RKO (cell line): ENCODE results near the gene C1orf232.

ENCODE experiments used
- DNase-seq: peaks from one replicate; pipeline ENCODE4 v3.0.0-alpha.2; 2016; ENCODE audit warnings: low spot score

The C1orf232 gene

DNA sequence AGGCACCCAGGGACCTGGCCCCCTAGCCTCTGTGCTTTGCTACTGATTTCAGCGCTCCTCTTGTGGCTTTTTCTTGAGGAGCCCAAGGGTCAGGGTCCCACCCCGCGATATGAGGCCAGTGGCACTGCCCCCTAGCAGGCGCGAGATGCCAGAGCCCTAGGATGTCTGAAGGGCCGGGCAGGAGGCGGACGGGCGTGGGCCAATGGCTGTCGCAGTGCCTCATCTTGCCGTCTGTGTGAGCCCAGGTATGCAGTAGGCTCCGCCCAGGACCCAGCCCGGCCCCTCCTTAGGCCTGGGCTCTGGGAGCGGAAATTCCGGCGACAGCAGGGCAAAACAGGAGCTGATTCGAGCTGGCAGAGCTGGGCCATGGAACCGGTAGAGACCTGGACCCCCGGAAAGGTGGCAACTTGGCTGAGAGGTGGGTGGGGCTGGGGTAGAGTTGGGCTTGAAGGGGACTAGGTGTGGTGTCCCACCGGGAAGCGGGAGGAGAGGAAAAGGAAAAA is 8.5 kb upstream of the C1orf232 start, which contains the start of gene CNKSR1:
Gene CNKSR1 (plus strand): TSS at position 310 of the 503 bp plus-strand sequence. CDS start 57 bp downstream, at position 367.
- no peak for DNase-seq

- no peak for DNase-seq
These were observed 6.6 kb upstream of the C1orf232 start for GRCh38 chr1:26175346-26175745.

- no peak for DNase-seq
These were observed 2.6 kb upstream of the C1orf232 start, which contains the start of gene ZNF593OS for GRCh38 chr1:26171084-26172072. ZNF593OS (minus strand) TSS chr1:26171832; CDS start chr1:26171661, 171 bp downstream.

DNA sequence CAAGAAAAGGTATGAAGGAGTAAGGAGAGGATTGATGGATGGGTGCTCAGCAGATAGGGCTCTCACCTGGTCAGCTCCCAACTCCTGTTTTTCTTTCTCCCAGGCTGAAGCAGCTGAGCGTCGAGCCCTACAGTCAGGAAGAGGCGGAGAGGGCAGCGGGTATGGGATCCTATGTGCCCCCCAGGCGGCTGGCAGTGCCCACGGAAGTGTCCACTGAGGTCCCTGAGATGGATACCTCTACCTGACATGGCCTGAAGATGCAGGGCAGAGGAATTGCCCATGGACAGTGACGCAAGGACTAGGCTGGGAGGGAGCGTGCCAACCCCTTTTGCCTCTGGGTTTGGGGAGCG is 1.7 kb upstream of the C1orf232 start:
- no peak for DNase-seq

DNA sequence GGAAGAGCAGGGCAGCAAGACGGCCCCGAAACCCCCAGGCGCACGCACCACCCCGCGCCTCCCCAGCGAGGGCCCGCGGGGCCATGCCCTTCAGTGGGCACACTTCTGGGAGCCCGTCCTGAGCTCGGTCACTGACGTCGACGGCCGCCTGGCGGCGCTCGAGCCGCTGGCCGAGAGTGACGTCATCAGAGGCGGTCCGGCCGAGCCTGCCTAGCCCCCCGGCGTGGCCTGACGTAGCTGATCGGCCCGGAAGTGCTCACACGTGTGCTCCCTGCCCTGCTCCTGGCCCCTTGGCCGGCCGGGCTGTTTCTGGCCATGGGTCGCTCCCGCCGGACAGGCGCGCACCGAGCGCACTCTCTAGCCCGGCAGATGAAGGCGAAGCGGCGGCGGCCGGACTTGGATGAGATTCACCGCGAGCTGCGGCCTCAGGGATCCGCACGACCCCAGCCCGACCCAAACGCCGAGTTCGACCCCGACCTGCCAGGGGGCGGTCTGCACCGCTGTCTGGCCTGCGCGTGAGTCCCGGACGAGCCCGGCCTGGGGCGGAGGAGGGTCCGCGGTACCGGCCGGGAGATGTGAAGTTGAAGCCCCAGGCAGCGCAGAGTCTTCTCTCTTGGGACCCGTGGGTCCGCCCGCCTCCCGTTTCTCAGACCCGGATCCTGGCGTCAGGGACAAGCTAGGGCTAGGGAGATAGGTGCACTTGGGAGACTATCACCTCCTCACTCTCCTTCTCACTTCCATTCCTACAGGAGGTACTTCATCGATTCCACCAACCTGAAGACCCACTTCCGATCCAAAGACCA is 1.1 kb upstream of the C1orf232 start, which contains the start of gene ZNF593:
Gene ZNF593 (plus strand): TSS at position 240 of the 803 bp plus-strand sequence. CDS start 76 bp downstream, at position 316.
- peak; percentile 96 for DNase-seq

DNA sequence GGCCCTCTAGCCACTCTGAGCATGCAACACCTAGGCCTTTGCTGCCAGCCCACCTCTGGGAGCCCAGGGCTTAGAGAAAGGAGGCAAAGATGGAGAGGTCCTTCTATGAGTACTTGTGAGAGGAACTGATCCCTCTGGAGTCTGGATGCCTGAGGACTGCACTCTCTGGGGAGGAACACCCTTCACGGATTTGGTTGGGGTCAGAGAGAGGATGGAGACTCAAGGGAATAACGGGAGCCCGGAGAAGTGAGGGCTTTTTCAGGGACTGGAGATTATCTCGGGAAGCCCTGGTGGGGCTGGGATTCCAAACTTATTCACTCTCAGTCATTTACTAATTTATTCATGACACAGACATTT is 413 bp upstream of the C1orf232 start:
- DNase-seq: no peak

DNA sequence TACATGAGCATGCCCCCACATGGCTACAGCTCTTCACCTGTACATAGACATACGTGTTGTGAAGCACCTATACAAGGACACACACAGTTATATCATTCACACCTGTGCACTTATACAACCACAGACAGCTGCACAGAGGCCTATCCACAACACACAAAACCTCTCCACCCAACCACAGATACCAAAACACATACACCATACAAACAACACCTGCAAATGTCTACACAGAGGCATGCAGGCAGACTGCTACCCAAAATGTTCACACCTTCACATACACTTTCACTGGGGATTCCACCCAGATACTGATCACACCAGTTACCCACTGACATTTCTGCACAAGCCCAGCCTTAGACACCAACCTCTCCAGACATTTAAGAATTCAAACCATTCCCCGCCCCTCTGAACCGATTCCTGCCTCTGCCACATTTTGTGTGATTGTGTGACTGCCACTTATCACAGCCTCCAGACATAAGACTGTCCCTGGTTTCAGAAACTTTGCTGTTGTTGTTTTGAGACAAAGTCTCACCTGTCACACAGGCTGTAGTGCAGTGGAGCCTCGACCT is 2.0 kb downstream of the C1orf232 start:
- DNase-seq: no peak

GRCh38 chr1:26164861-26165842 is 3.6 kb downstream of the C1orf232 start:
- no peak for DNase-seq

- DNase-seq: peak; percentile 56
These were observed 4.5 kb downstream of the C1orf232 start for GRCh38 chr1:26164036-26164860.

- no peak for DNase-seq
These were observed 5.1 kb downstream of the C1orf232 start for GRCh38 chr1:26163684-26164035.

- DNase-seq: peak; percentile 53
These were observed 6.5 kb downstream of the C1orf232 start for GRCh38 chr1:26162220-26162709.

- DNase-seq: peak; percentile 60
These were observed 7.1 kb downstream of the C1orf232 start for GRCh38 chr1:26161415-26162219.

- DNase-seq: no peak
These were observed 8.0 kb downstream of the C1orf232 start for GRCh38 chr1:26160527-26161414.

DNA sequence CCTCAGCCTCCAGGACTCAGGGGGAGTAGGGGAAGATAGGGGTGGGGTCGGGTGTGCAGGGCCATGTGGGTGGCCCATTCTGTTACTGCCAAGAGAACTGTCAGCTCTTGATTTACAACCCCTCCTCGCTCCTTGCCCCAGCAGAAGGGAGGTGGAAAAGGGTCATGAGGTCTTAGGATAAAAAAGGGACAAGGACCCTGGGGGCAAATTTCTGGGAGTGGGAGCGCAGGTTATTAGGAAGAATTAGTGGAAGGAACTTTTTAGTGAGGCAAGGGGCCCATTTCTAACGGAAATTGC is 9.1 kb downstream of the C1orf232 start:
- DNase-seq: no peak

GRCh38 chr1:26158908-26159742 is 9.6 kb downstream of the C1orf232 start, which contains the start of gene FAM110D:
FAM110D (plus strand) TSS chr1:26159079; CDS start chr1:26161292, 2,213 bp downstream.
- no peak for DNase-seq

DNA sequence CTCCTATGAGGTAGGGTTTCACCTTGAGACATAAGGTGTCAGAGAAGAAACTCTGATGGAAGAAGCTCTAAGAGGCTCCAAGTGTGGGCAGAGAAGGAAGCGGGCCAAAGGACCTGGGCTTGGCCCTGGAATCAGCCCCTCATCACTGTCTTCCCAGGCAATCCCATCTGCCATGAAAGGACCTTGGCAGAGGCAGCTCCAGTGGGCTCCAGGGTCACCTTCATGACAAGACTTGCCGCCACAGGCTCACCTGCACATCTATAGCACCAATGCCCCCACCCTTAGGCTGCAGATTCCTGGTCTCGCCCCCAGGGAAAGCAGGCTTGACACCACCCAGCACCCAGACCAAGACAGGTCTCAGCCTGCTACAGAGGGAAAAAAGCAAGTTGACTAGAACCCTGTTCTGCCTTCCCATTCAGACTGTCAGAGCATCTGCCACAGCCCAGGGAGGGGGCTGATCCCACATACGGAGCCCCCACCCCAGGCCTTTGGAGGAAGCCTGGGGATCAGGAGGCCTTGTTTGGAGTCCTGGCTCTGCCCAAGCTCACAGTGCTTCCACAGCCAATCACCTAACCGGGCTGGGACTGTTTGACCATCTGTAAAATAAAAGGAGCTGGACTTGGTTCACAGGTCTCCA is 10.4 kb downstream of the C1orf232 start:
- no peak for DNase-seq
